Bronchial epithelial cell (primary cell): ENCODE results near the gene SCN1A. TPM values are rescaled to one million over a fixed set of nuclear protein-coding genes. Genes with fewer than 3 reads are reported as not detected.
A peak's percentile ranks its signal among the peaks of the same experiment; 100 is the strongest.

Experiments used
- DNase-seq: peaks from one replicate; pipeline ENCODE4 v3.0.0-alpha.2; 2010; ENCODE audit warnings: low read depth
- FAIRE-seq: peaks from 2 replicates; lab custom pipeline; 2011; peaks lifted over from hg19 to GRCh38; lab: Jason Lieb, UNC
- H3K27me3 ChIP-seq: 2 replicates; pipeline ENCODE4 v1.5.1; 2011; ENCODE audit warnings: low read length; ENCODE audit not compliant: control insufficient read depth, insufficient read depth
- H3K36me3 ChIP-seq: 2 replicates; pipeline ENCODE4 v1.5.1; 2011; ENCODE audit warnings: low read length; ENCODE audit not compliant: control insufficient read depth, insufficient read depth
- H3K4me3 ChIP-seq: 2 replicates; pipeline ENCODE4 v1.5.1; 2011; ENCODE audit warnings: mild to moderate bottlenecking, low read depth, low read length, control low read depth
- total RNA-seq: library from RNA; depleted of rRNA; stranded (reverse); fragments of >200 nt; gene quantifications from 2 replicates; pipeline ENCODE4 v1.2.1, GENCODE V29; 2014
- TF ChIP-seq, protein P1 (sequence below): IDR thresholded peaks from 2 replicates; pipeline ENCODE4 v1.5.1; 2011; ENCODE audit warnings: mild to moderate bottlenecking, moderate library complexity, low read length, control low read depth, inconsistent platforms; ENCODE audit not compliant: insufficient read depth, severe bottlenecking

SCN1A gene
- total RNA-seq, 1 donor from 2014 or later: not detected

DNA sequence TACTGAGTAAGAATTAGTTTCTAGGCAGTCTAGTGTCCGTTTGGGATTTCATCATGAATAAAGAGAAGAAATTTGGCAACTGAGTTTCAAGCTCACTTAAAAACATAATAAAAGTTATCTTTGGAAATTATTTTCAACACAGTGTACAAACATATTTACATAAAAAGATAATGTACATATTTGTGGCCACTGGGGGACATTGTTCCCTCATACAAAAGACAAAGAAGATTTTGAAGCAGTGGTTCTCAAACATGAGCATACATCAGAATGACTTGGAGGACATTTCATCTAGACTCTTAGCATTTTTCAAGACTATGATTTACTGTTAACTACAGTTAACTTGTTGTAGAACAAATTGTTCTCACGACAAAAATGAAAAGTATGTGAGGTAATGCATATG lies 158.6 kb downstream of the SCN1A start:
- no peak overlapping the region for H3K4me3 ChIP-seq
- peak; percentile 17 for DNase-seq
- TF ChIP-seq, protein P1, sequence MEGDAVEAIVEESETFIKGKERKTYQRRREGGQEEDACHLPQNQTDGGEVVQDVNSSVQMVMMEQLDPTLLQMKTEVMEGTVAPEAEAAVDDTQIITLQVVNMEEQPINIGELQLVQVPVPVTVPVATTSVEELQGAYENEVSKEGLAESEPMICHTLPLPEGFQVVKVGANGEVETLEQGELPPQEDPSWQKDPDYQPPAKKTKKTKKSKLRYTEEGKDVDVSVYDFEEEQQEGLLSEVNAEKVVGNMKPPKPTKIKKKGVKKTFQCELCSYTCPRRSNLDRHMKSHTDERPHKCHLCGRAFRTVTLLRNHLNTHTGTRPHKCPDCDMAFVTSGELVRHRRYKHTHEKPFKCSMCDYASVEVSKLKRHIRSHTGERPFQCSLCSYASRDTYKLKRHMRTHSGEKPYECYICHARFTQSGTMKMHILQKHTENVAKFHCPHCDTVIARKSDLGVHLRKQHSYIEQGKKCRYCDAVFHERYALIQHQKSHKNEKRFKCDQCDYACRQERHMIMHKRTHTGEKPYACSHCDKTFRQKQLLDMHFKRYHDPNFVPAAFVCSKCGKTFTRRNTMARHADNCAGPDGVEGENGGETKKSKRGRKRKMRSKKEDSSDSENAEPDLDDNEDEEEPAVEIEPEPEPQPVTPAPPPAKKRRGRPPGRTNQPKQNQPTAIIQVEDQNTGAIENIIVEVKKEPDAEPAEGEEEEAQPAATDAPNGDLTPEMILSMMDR: no peak
- no peaks in the 10 kb centered on the region for H3K36me3 ChIP-seq
- FAIRE-seq: no peak
- no peaks in the 10 kb centered on the region for H3K27me3 ChIP-seq

DNA sequence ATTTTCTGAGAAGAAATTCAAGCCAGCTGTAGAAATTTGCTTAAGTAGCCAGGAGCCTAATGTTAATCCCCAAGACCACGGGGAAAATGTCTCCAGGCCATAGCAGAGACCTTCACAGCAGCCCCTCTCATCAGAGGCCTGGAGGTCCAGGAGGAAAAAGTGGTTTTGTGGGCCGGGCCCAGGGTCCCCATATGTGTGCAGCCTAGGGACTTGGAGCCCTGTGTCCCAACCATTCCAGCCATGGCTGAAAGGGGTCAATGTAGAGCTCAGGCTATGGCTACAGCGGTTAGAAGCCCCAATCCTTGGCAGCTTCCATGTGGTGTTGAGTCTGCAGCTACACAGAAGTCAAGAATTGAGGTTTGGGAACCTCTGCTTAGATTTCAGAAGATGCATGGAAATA lies 160.1 kb downstream of the SCN1A start:
- no peaks in the 10 kb centered on the region for H3K36me3 ChIP-seq
- FAIRE-seq (no peak), DNase-seq (no peak)
- TF ChIP-seq, protein P1: no peak
- H3K4me3 ChIP-seq: no peak overlapping the region
- no peaks in the 10 kb centered on the region for H3K27me3 ChIP-seq

DNA sequence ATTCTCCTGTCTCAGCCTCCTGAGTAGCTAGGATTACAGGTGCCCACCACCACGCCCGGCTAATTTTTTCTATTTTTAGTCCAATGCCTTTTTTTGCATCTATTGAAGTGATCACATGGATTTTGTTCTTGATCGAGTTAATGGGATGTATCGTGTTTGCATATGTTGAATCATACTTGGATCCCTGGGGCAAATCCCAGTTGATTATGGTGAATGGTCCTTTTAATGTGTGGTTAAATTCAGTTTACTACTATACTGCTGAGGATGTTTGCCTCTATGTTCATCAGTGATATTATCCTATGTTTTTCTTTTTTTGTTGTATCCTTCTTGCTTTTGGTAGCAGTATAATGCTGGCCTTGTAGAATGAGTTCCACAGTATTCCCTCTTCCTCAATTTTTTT lies 166.0 kb downstream of the SCN1A start:
- DNase-seq (no peak), FAIRE-seq (no peak)
- Histone ChIP-seq H3K4me3 (no peak overlapping the region), H3K27me3 (no peaks in the 10 kb centered on the region), H3K36me3 (no peaks in the 10 kb centered on the region)
- TF ChIP-seq, protein P1: no peak

DNA sequence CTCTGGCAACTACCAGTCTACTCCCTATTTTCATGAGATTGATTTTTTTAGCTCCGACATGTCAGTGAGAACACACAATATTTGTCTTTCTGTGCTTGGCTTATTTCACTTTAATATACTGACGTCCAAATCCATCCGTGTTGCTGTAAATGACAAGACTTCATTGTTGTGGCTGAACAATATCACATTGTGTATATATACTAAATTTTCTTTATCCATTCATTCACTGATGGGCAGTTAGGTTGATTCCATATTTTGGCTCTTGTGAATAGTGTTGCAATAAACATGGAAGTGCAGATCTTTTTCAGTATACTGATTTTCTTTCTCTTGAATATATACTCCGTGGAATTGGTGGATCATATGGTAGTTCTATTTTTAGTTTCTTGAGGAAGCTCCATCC lies 168.4 kb downstream of the SCN1A start:
- TF ChIP-seq, protein P1: no peak
- Histone ChIP-seq H3K27me3 (no peaks in the 10 kb centered on the region), H3K36me3 (no peaks in the 10 kb centered on the region), H3K4me3 (no peak overlapping the region)
- FAIRE-seq (no peak), DNase-seq (no peak)

DNA sequence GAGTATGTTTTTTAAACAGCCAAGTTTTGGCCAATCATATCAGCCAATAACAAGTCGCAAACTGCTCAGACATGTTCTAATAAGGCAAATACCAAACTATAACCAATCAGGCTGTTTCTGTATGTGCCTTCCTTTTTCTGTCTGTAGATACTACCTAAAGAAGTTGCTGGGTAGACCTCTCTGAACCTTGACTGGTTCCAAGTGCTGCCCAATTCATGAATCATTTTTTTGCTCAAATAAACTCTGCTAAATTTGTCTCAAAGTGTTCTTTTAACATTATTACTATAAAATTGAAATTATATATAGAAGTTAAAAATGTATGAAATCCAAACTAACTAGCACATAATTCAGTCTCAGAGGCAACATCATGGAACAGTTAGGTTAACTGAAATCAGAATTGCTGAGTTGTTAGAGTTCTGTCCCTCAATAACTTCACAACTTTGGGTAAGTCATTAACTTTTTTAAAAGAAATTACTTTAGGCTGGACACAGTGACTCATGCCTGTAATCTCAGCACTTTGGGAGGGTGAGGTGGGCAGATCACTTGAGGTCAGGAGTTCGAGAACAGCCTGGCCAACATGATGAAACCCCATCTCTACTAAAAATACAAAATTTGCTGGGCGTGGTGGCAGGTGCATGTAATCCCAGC lies 169.4 kb downstream of the SCN1A start:
- H3K4me3 ChIP-seq: no peak overlapping the region
- no peaks in the 10 kb centered on the region for H3K36me3 ChIP-seq
- TF ChIP-seq, protein P1: no peak
- no peaks in the 10 kb centered on the region for H3K27me3 ChIP-seq
- no peak for FAIRE-seq
- no peak for DNase-seq

DNA sequence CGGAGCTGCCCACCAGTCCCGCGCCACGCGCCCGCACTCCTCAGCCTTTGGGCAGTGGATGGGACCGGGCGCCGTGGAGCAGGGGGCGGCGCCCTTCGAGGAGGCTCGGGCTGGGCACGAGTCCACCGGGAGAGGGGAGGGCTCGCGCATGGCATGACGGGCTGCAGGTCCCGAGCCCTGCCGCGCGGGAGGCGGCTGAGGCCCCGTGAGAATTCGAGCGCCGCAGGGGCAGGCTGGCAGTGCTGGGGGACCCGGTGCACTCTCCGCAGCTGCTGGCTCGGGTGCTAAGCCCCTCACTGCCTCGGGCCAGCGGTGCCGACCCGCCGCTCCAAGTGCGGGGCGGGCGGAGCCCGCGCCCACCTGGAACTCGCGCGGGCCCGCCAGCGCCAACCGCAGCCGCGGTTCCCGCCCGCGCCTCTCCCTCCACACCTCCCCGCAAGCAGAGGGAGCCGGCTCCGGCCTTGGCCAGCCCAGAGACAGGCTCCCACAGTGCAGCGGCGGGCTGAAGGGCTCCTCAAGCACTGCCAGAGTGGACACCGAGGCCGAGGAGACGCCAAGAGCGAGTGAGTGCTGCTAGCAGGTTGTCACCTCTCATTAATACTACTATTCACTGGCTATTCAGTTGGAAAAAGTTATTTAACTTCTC lies 170.7 kb downstream of the SCN1A start:
- no peaks in the 10 kb centered on the region for H3K36me3 ChIP-seq
- TF ChIP-seq, protein P1: no peak
- H3K4me3 ChIP-seq: no peak overlapping the region
- FAIRE-seq (no peak), DNase-seq (no peak)
- H3K27me3 ChIP-seq: no peaks in the 10 kb centered on the region
